Neuronal stem cell (in vitro differentiated cells): ENCODE measurements around the gene NECAB3.

Experiments used
- DNase-seq: peaks from one replicate; pipeline ENCODE4 v3.0.0-alpha.2; 2013; ENCODE audit warnings: low spot score
- H2AFZ ChIP-seq: one replicate; pipeline ENCODE4 v1.6.1; 2013; ENCODE audit warnings: mild to moderate bottlenecking, low read length, inconsistent platforms
- H2AK5ac ChIP-seq: 2 replicates; pipeline ENCODE4 v1.6.1; 2013; ENCODE audit warnings: low read depth, mild to moderate bottlenecking, inconsistent platforms, low read length, moderate library complexity, mixed read lengths
- H2BK120ac ChIP-seq: 2 replicates; pipeline ENCODE4 v1.6.1; 2013; ENCODE audit warnings: low read depth, mild to moderate bottlenecking, inconsistent platforms, low read length, moderate library complexity, mixed read lengths
- H2BK12ac ChIP-seq: one replicate; pipeline ENCODE4 v1.6.1; 2013; ENCODE audit warnings: low read length, inconsistent platforms
- H2BK15ac ChIP-seq: 2 replicates; pipeline ENCODE4 v1.6.1; 2013; ENCODE audit warnings: mild to moderate bottlenecking, low read length, inconsistent platforms, mixed read lengths
- H2BK5ac ChIP-seq: one replicate; pipeline ENCODE4 v1.6.1; 2013; ENCODE audit warnings: inconsistent platforms, mild to moderate bottlenecking, low read length, moderate library complexity
- H3K14ac ChIP-seq: one replicate; pipeline ENCODE4 v1.6.1; 2013; ENCODE audit warnings: low read length, inconsistent platforms
- H3K18ac ChIP-seq: 2 replicates; pipeline ENCODE4 v1.6.1; 2013; ENCODE audit warnings: low read length, inconsistent platforms
- H3K23ac ChIP-seq: 2 replicates; pipeline ENCODE4 v1.6.1; 2013; ENCODE audit warnings: low read depth, mild to moderate bottlenecking, mixed read lengths, low read length, inconsistent platforms; ENCODE audit not compliant: poor library complexity
- H3K27ac ChIP-seq: replicated peaks from 3 replicates; pipeline ENCODE4 v1.5.1; 2013; ENCODE audit warnings: low read length, inconsistent platforms
- H3K27me3 ChIP-seq, 3 experiments: 2 replicates each; pipeline ENCODE4 v1.6.1; 2013; ENCODE audit warnings: low read length in 3 of 3, mild to moderate bottlenecking in 2 of 3, inconsistent platforms in 1 of 3, low read depth in 1 of 3, mixed read lengths in 1 of 3, moderate library complexity in 1 of 3; ENCODE audit not compliant: control insufficient read depth in 3 of 3, insufficient read depth in 3 of 3
- H3K36me3 ChIP-seq, 2 donors: replicated peaks in 1 of 2; 2 replicates each; pipeline ENCODE4 v1.6.1; 2013; ENCODE audit warnings: low read length in 2 of 2; ENCODE audit not compliant: control insufficient read depth in 2 of 2, insufficient read depth in 2 of 2
- H3K4ac ChIP-seq: 2 replicates; pipeline ENCODE4 v1.6.1; 2013; ENCODE audit warnings: inconsistent platforms, mild to moderate bottlenecking, low read length, moderate library complexity
- H3K4me1 ChIP-seq, 2 donors: 1 replicate in 1 of 2; 2 replicates in 1 of 2; pipeline ENCODE4 v1.6.1; 2013; ENCODE audit warnings: low read length in 2 of 2, low read depth in 1 of 2; ENCODE audit not compliant: control insufficient read depth in 2 of 2, insufficient read depth in 1 of 2
- H3K4me2 ChIP-seq: one replicate; pipeline ENCODE4 v1.6.1; 2013; ENCODE audit warnings: mild to moderate bottlenecking, low read length, inconsistent platforms; ENCODE audit not compliant: insufficient read depth, poor library complexity, severe bottlenecking
- H3K4me3 ChIP-seq, 2 donors: 2 replicates each; pipeline ENCODE4 v1.5.1; 2013; ENCODE audit warnings: low read length in 2 of 2, mild to moderate bottlenecking in 2 of 2, inconsistent platforms in 1 of 2, moderate library complexity in 1 of 2
- H3K79me1 ChIP-seq: one replicate; pipeline ENCODE4 v1.6.1; 2013; ENCODE audit warnings: low read depth, mild to moderate bottlenecking, inconsistent platforms, low read length, moderate library complexity
- H3K9ac ChIP-seq: one replicate; pipeline ENCODE4 v1.6.1; 2013; ENCODE audit warnings: mild to moderate bottlenecking, low read depth, low read length, inconsistent platforms; ENCODE audit not compliant: poor library complexity
- H3K9me3 ChIP-seq, 2 donors: replicated peaks in 1 of 2; 2 replicates each; pipeline versions ENCODE3 to v1.6.1; 2013; ENCODE audit warnings: low read length in 2 of 2, mild to moderate bottlenecking in 2 of 2, inconsistent platforms in 1 of 2, low read depth in 1 of 2, mixed read lengths in 1 of 2, moderate library complexity in 1 of 2; ENCODE audit not compliant: control insufficient read depth in 2 of 2, insufficient read depth in 1 of 2
- H4K8ac ChIP-seq: one replicate; pipeline ENCODE4 v1.6.1; 2013; ENCODE audit warnings: low read depth, mild to moderate bottlenecking, inconsistent platforms, low read length, moderate library complexity
- H4K91ac ChIP-seq: one replicate; pipeline ENCODE4 v1.6.1; 2013; ENCODE audit warnings: low read length, low read depth, mild to moderate bottlenecking, inconsistent platforms; ENCODE audit not compliant: poor library complexity
- WGBS, 2 donors: extraction: QIAGEN DNeasy Blood & Tissue Kit; methylation state at CpG; one replicate each; pipeline ENCODE4 v1.1.7; 2013; ENCODE audit warnings: missing lambda C conversion rate in 2 of 2, mixed read lengths in 1 of 2; ENCODE audit not compliant: insufficient read length in 2 of 2, insufficient replicate concordance in 1 of 2; ENCODE audit errors: extremely low coverage in 2 of 2; 5-methylcytosine and 5-hydroxymethylcytosine counted together

Gene NECAB3

GRCh38 chr20:33676121-33676520 lies 1.9 kb upstream of the NECAB3 start:
- no peak overlapping the region for H3K4ac ChIP-seq
- H3K4me1 ChIP-seq, result peaks cover 26 to 29% of the 10 kb centered on the region in 2 donors
- H3K27me3 ChIP-seq, result no peaks in the 10 kb centered on the region
- no peak overlapping the region for H2BK12ac ChIP-seq
- no peak overlapping the region for H3K4me3 ChIP-seq
- H2AFZ ChIP-seq, result no peak overlapping the region
- no peak overlapping the region for H2BK120ac ChIP-seq
- no peak overlapping the region for H4K8ac ChIP-seq
- H3K23ac ChIP-seq, result no peak overlapping the region
- peaks cover 9% of the 10 kb centered on the region for H3K79me1 ChIP-seq
- no peak overlapping the region for H4K91ac ChIP-seq
- H3K9ac ChIP-seq, result no peak overlapping the region
- no peak overlapping the region for H2AK5ac ChIP-seq
- peaks cover 0 to 7% of the 10 kb centered on the region in 2 donors for H3K9me3 ChIP-seq
- H3K14ac ChIP-seq, result no peak overlapping the region
- no peak overlapping the region for H3K4me2 ChIP-seq
- H3K18ac ChIP-seq, result no peak overlapping the region
- no peak overlapping the region for H3K27ac ChIP-seq
- no peak overlapping the region for H2BK15ac ChIP-seq
- peaks cover 39 to 63% of the 10 kb centered on the region in 2 donors for H3K36me3 ChIP-seq
- DNase-seq, result no peak
- H2BK5ac ChIP-seq, result no peak overlapping the region
- WGBS, 2 donors, result no CpG with 5 or more reads among the region's 11 CpGs

DNA sequence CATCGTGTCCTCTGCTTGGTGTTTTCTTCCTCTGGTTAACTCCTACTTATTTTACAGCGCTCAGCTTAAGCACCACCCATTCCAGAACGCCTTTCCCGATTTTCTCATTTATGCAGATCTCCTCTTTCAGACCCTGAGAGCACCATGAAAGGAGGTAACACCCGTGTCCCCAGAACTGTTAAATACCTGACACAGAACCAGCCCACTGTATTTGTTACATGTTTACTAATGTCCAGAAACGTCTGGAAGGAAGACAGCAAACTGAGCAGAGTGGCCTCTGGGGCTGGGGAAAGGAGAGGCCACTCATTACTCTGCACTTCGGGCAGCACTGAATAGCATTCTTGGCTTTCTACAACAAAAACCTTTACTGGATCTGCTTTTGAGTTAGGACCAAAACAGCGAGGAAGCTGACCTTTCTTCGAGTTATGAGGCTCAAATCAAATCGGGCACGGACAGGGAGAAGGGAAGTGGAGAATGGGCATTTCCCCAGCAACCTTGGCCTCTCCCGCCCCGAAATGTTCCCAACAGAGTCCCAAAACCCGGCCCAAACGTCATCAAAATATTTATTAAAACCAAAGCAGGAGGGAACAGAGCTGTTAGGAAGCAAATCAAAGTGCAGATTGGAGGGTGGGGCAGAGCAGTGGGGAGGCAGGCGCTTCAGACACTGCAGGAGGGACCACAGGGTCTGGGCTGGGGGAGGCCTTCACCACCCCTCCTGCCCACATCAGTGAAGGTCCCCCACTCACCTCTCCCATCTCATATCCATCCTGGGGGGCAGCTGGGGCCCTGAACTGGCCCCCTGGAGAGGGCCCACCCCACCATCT lies 1.1 kb upstream of the NECAB3 start:
- Histone ChIP-seq H3K4me2 (peak overlapping the region; percentile 94), H3K4me3 (peak overlapping the region; percentile 62 to 79), H3K79me1 (peaks cover 9% of the 10 kb centered on the region), H3K23ac (no peak overlapping the region), H3K36me3 (peaks cover 35 to 63% of the 10 kb centered on the region in 2 donors), H2BK5ac (no peak overlapping the region), H4K91ac (no peak overlapping the region), H3K9me3 (peaks cover 0 to 7% of the 10 kb centered on the region in 2 donors), H3K4ac (no peak overlapping the region), H2AK5ac (no peak overlapping the region), H2BK120ac (no peak overlapping the region), H3K27ac (no peak overlapping the region), H3K9ac (no peak overlapping the region), H3K27me3 (no peaks in the 10 kb centered on the region), H4K8ac (no peak overlapping the region), H3K4me1 (peaks cover 26 to 29% of the 10 kb centered on the region in 2 donors), H3K18ac (no peak overlapping the region), H3K14ac (no peak overlapping the region), H2AFZ (peak overlapping the region; percentile 94), H2BK12ac (no peak overlapping the region), H2BK15ac (no peak overlapping the region)
- DNase-seq, result no peak
- WGBS, 2 donors, result no CpG with 5 or more reads among the region's 16 CpGs

DNA sequence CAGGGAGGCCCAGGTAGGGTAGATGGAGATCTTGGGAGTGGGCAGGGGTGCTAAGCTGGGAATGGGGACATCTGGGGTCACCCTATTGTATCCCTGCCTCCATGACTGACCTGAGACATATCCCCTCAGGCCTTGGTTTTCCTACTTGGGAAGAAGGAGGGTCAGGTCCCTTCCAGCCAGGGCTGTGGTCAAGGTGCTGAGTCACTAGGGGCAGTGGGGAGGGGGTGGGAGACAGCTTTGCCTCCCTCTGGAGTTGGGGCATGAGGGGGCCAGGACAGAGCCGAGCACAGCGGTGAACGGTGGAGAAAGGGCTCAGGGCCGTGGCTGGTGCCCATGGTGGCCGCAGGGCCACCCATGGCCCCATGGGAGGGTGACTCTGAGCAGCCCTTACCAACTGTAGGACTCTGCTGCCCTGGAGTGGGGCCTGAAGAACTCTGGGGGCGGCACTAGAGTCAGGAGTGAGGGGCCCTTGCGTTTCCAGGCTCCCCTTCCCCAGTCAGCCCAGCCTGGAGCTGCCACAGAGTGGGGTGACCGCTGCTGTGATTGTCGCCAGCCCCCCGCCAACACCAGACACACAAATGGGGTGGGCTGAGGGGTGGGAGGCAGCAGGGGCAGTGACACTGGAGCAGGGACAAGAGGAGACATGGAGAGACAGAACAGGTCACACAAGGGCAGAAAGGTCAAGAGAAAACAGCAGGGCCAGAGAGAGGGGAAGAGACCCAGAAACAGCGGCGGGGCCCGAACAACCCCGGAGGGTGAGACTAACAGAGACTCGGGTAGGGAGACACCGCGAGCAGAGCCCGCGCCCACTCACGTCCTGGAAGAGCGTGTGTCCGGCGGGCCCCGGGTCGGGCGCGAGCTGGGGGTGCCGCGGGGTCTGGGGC lies 576 bp downstream of the NECAB3 start:
- peak overlapping the region; percentile 94 for H2AFZ ChIP-seq
- no peak overlapping the region for H4K8ac ChIP-seq
- peak overlapping the region; percentile 94 for H3K4me2 ChIP-seq
- peaks cover 23 to 53% of the 10 kb centered on the region in 2 donors for H3K36me3 ChIP-seq
- H3K4me1 ChIP-seq, result peaks cover 26 to 29% of the 10 kb centered on the region in 2 donors
- H2BK5ac ChIP-seq, result peak overlapping the region; percentile 70
- peaks cover 5% of the 10 kb centered on the region for H3K79me1 ChIP-seq
- H3K23ac ChIP-seq, result peak overlapping the region; percentile 44
- no peak overlapping the region for H2BK120ac ChIP-seq
- H3K4ac ChIP-seq, result peak overlapping the region; percentile 30
- H3K9me3 ChIP-seq, result peaks cover 0 to 7% of the 10 kb centered on the region in 2 donors
- peak overlapping the region; percentile 62 to 84 for H3K4me3 ChIP-seq
- no peak for DNase-seq
- H3K18ac ChIP-seq, result peak overlapping the region; percentile 93
- H2BK12ac ChIP-seq, result no peak overlapping the region
- no peaks in the 10 kb centered on the region for H3K27me3 ChIP-seq
- peak overlapping the region; percentile 98 for H2AK5ac ChIP-seq
- no peak overlapping the region for H3K27ac ChIP-seq
- H3K9ac ChIP-seq, result peak overlapping the region; percentile 93
- H2BK15ac ChIP-seq, result peak overlapping the region; percentile 90
- no CpG with 5 or more reads among the region's 29 CpGs for WGBS, 2 donors
- no peak overlapping the region for H4K91ac ChIP-seq
- H3K14ac ChIP-seq, result peak overlapping the region; percentile 63

GRCh38 chr20:33673114-33673409 lies 1.2 kb downstream of the NECAB3 start:
- H3K23ac ChIP-seq, result no peak overlapping the region
- no peaks in the 10 kb centered on the region for H3K27me3 ChIP-seq
- peaks cover 5% of the 10 kb centered on the region for H3K79me1 ChIP-seq
- H4K8ac ChIP-seq, result no peak overlapping the region
- H3K9ac ChIP-seq, result peak overlapping the region; percentile 93
- peak overlapping the region; percentile 94 for H3K4me2 ChIP-seq
- no CpG with 5 or more reads among the region's 4 CpGs for WGBS, 2 donors
- H3K36me3 ChIP-seq, result peaks cover 19 to 53% of the 10 kb centered on the region in 2 donors
- no peak overlapping the region for H3K27ac ChIP-seq
- H3K4ac ChIP-seq, result peak overlapping the region; percentile 30
- H2BK15ac ChIP-seq, result peak overlapping the region; percentile 90
- no peak overlapping the region for H2AFZ ChIP-seq
- peak overlapping the region; percentile 93 for H3K18ac ChIP-seq
- peak overlapping the region; percentile 98 for H2AK5ac ChIP-seq
- H3K4me3 ChIP-seq, result peak overlapping the region; percentile 62 to 84
- peaks cover 0 to 4% of the 10 kb centered on the region in 2 donors for H3K9me3 ChIP-seq
- no peak overlapping the region for H4K91ac ChIP-seq
- H2BK120ac ChIP-seq, result no peak overlapping the region
- DNase-seq, result no peak
- no peak overlapping the region for H2BK12ac ChIP-seq
- no peak overlapping the region for H3K14ac ChIP-seq
- peak overlapping the region; percentile 70 for H2BK5ac ChIP-seq
- H3K4me1 ChIP-seq, result peaks cover 26 to 29% of the 10 kb centered on the region in 2 donors
